Measurements from ENCODE around the gene MTUS2. TPM values are rescaled to one million over a fixed set of nuclear protein-coding genes. Genes with fewer than 3 reads are reported as not detected.

MTUS2 gene
- total RNA-seq, 1 donor from 2014 or later = 0.06 TPM

- no peak for DNase-seq (ENCODE audit: extremely low read depth, low read depth, low spot score)
Measured at GRCh38 chr13:29101905-29102304, 281.8 kb downstream of the MTUS2 start.

- no peak for DNase-seq (ENCODE audit: extremely low read depth, low read depth, low spot score)
Measured at GRCh38 chr13:29103065-29103800, 283.1 kb downstream of the MTUS2 start.

GRCh38 chr13:29104461-29104860 is 284.3 kb downstream of the MTUS2 start:
- no peak for DNase-seq (ENCODE audit: extremely low read depth, low read depth, low spot score)

GRCh38 chr13:29105779-29106178 is 285.6 kb downstream of the MTUS2 start:
- DNase-seq (ENCODE audit: extremely low read depth, low read depth, low spot score) = no peak

GRCh38 chr13:29106651-29107050 is 286.5 kb downstream of the MTUS2 start:
- no peak for DNase-seq (ENCODE audit: extremely low read depth, low read depth, low spot score)

GRCh38 chr13:29108068-29108786 is 288.1 kb downstream of the MTUS2 start:
- DNase-seq (ENCODE audit: extremely low read depth, low read depth, low spot score) = no peak

- DNase-seq (ENCODE audit: extremely low read depth, low read depth, low spot score) = no peak
Measured at GRCh38 chr13:29109987-29110386, 289.8 kb downstream of the MTUS2 start.

- no peak for DNase-seq (ENCODE audit: extremely low read depth, low read depth, low spot score)
Measured at GRCh38 chr13:29111446-29111845, 291.3 kb downstream of the MTUS2 start.

GRCh38 chr13:29115842-29116241 is 295.7 kb downstream of the MTUS2 start:
- no peak for DNase-seq (ENCODE audit: extremely low read depth, low read depth, low spot score)

- no peak for DNase-seq (ENCODE audit: extremely low read depth, low read depth, low spot score)
Measured at GRCh38 chr13:29117663-29118062, 297.5 kb downstream of the MTUS2 start.

GRCh38 chr13:29118471-29118870 is 298.3 kb downstream of the MTUS2 start:
- DNase-seq (ENCODE audit: extremely low read depth, low read depth, low spot score) = no peak

- no peak for DNase-seq (ENCODE audit: extremely low read depth, low read depth, low spot score)
Measured at GRCh38 chr13:29125191-29125933, 305.2 kb downstream of the MTUS2 start.

GRCh38 chr13:29125934-29126424 is 305.8 kb downstream of the MTUS2 start:
- no peak for DNase-seq (ENCODE audit: extremely low read depth, low read depth, low spot score)

GRCh38 chr13:29129616-29130015 is 309.5 kb downstream of the MTUS2 start:
- no peak for DNase-seq (ENCODE audit: extremely low read depth, low read depth, low spot score)

- no peak for DNase-seq (ENCODE audit: extremely low read depth, low read depth, low spot score)
Measured at GRCh38 chr13:29131159-29131558, 311.0 kb downstream of the MTUS2 start.

GRCh38 chr13:29131881-29132668 is 311.9 kb downstream of the MTUS2 start:
- DNase-seq (ENCODE audit: extremely low read depth, low read depth, low spot score) = no peak

GRCh38 chr13:29136341-29136740 is 316.2 kb downstream of the MTUS2 start:
- no peak for DNase-seq (ENCODE audit: extremely low read depth, low read depth, low spot score)

- DNase-seq (ENCODE audit: extremely low read depth, low read depth, low spot score) = no peak
Measured at GRCh38 chr13:29137016-29137415, 316.9 kb downstream of the MTUS2 start.

- no peak for DNase-seq (ENCODE audit: extremely low read depth, low read depth, low spot score)
Measured at GRCh38 chr13:29137995-29138394, 317.9 kb downstream of the MTUS2 start.

GRCh38 chr13:29140277-29140676 is 320.1 kb downstream of the MTUS2 start:
- DNase-seq (ENCODE audit: extremely low read depth, low read depth, low spot score) = no peak

GRCh38 chr13:29143847-29144246 is 323.7 kb downstream of the MTUS2 start:
- DNase-seq (ENCODE audit: extremely low read depth, low read depth, low spot score) = no peak
